Measurements from ENCODE around the gene SHKBP1.

SHKBP1 gene

GRCh38 chr19:40616178-40616577 lies 39.5 kb downstream of the SHKBP1 start:
- Histone ChIP-seq H3K36me3 (replicated peaks; ENCODE audit: low read depth, low read length) (peaks cover 2% of the 10 kb centered on the region), H3K27ac (ENCODE audit: low read length) (no peak overlapping the region)
- TF ChIP-seq CTCF (IDR thresholded peaks at IDR 0.05; ENCODE audit: low read depth, low read length) (no peak), EZH2phosphoT487 (IDR thresholded peaks at IDR 0.05; ENCODE audit: low read depth) (no peak)

GRCh38 chr19:40616941-40617340 lies 40.3 kb downstream of the SHKBP1 start:
- no peak overlapping the region for H2AFZ ChIP-seq (ENCODE audit: low read depth, low read length)
- H3K36me3 ChIP-seq (replicated peaks; ENCODE audit: low read depth, low read length) = peaks cover 4% of the 10 kb centered on the region
- H3K4me3 ChIP-seq (ENCODE audit: low read length) = no peak overlapping the region
- TF ChIP-seq EZH2phosphoT487 (IDR thresholded peaks at IDR 0.05; ENCODE audit: low read depth) = no peak
- TF ChIP-seq CTCF (IDR thresholded peaks at IDR 0.05; ENCODE audit: low read depth, low read length) = no peak
- no peak overlapping the region for H3K4me2 ChIP-seq (ENCODE audit: low read length)
- H3K79me2 ChIP-seq (ENCODE audit: low read length) = no peaks in the 10 kb centered on the region
- H3K9me3 ChIP-seq (ENCODE audit: insufficient read depth, low read length) = no peaks in the 10 kb centered on the region
- H3K27ac ChIP-seq (ENCODE audit: low read length) = no peak overlapping the region
- no peak overlapping the region for H3K9ac ChIP-seq (ENCODE audit: low read length)
- peaks cover 21% of the 10 kb centered on the region for H3K4me1 ChIP-seq (ENCODE audit: low read length)
- no peaks in the 10 kb centered on the region for H3K27me3 ChIP-seq (ENCODE audit: low read depth, low read length)
- no peaks in the 10 kb centered on the region for H4K20me1 ChIP-seq (ENCODE audit: insufficient read depth, low read length)

More at GRCh38 chr19:40616178-40616577, 39.5 kb downstream of the SHKBP1 start:
- H3K4me3 ChIP-seq (ENCODE audit: low read length) = no peak overlapping the region
- H4K20me1 ChIP-seq (ENCODE audit: insufficient read depth, low read length) = no peaks in the 10 kb centered on the region
- no peaks in the 10 kb centered on the region for H3K79me2 ChIP-seq (ENCODE audit: low read length)
- no peak overlapping the region for H2AFZ ChIP-seq (ENCODE audit: low read depth, low read length)
- H3K4me1 ChIP-seq (ENCODE audit: low read length) = peaks cover 21% of the 10 kb centered on the region
- H3K9ac ChIP-seq (ENCODE audit: low read length) = no peak overlapping the region
- H3K9me3 ChIP-seq (ENCODE audit: insufficient read depth, low read length) = no peaks in the 10 kb centered on the region
- no peaks in the 10 kb centered on the region for H3K27me3 ChIP-seq (ENCODE audit: low read depth, low read length)
- no peak overlapping the region for H3K4me2 ChIP-seq (ENCODE audit: low read length)

GRCh38 chr19:40617961-40618360 lies 41.3 kb downstream of the SHKBP1 start:
- no peak overlapping the region for H3K4me2 ChIP-seq (ENCODE audit: low read length)
- H3K9me3 ChIP-seq (ENCODE audit: insufficient read depth, low read length) = no peaks in the 10 kb centered on the region
- no peak overlapping the region for H3K9ac ChIP-seq (ENCODE audit: low read length)
- H4K20me1 ChIP-seq (ENCODE audit: insufficient read depth, low read length) = no peaks in the 10 kb centered on the region
- no peak overlapping the region for H3K27ac ChIP-seq (ENCODE audit: low read length)
- H3K4me3 ChIP-seq (ENCODE audit: low read length) = no peak overlapping the region
- H3K4me1 ChIP-seq (ENCODE audit: low read length) = peaks cover 21% of the 10 kb centered on the region
- H3K79me2 ChIP-seq (ENCODE audit: low read length) = no peaks in the 10 kb centered on the region
- no peaks in the 10 kb centered on the region for H3K27me3 ChIP-seq (ENCODE audit: low read depth, low read length)
- TF ChIP-seq EZH2phosphoT487 (IDR thresholded peaks at IDR 0.05; ENCODE audit: low read depth) (no peak), CTCF (IDR thresholded peaks at IDR 0.05; ENCODE audit: low read depth, low read length) (no peak)
- no peak overlapping the region for H2AFZ ChIP-seq (ENCODE audit: low read depth, low read length)
- H3K36me3 ChIP-seq (replicated peaks; ENCODE audit: low read depth, low read length) = peaks cover 4% of the 10 kb centered on the region

- Histone ChIP-seq H3K36me3 (replicated peaks; ENCODE audit: low read depth, low read length) (peaks cover 4% of the 10 kb centered on the region), H2AFZ (ENCODE audit: low read depth, low read length) (peak overlapping the region; percentile 65), H3K27ac (ENCODE audit: low read length) (peak overlapping the region; percentile 54), H3K4me3 (ENCODE audit: low read length) (peak overlapping the region; percentile 16; the same call in 1 of the 2 replicates), H3K9ac (ENCODE audit: low read length) (peak overlapping the region; percentile 20; the same call in 1 of the 2 replicates), H3K79me2 (ENCODE audit: low read length) (no peaks in the 10 kb centered on the region), H4K20me1 (ENCODE audit: insufficient read depth, low read length) (no peaks in the 10 kb centered on the region), H3K4me1 (ENCODE audit: low read length) (peaks cover 21% of the 10 kb centered on the region), H3K9me3 (ENCODE audit: insufficient read depth, low read length) (no peaks in the 10 kb centered on the region), H3K4me2 (ENCODE audit: low read length) (peak overlapping the region; percentile 57), H3K27me3 (ENCODE audit: low read depth, low read length) (no peaks in the 10 kb centered on the region)
- TF ChIP-seq EZH2phosphoT487 (IDR thresholded peaks at IDR 0.05; ENCODE audit: low read depth) = no peak
- TF ChIP-seq CTCF (IDR thresholded peaks at IDR 0.05; ENCODE audit: low read depth, low read length) = no peak
Observed at GRCh38 chr19:40619333-40620160, 42.9 kb downstream of the SHKBP1 start.

All from OCI-LY3 (cell line).